Neural cell (in vitro differentiated cells): ENCODE measurements around the gene PRKCA. TPM values are rescaled to one million over a fixed set of nuclear protein-coding genes. Genes with fewer than 3 reads are reported as not detected.

Experiments
- H2AFZ ChIP-seq: fragments of 200-600, 300-800 bp; sonication (generic), shearing (Covaris generic); 2 replicates; pipeline ENCODE4 v1.6.0; 2014; ENCODE audit warnings: low read depth, mild to moderate bottlenecking, antibody characterized with exemption, low read length, moderate library complexity
- H3F3A ChIP-seq: fragments of 200-600 bp; shearing (Covaris generic); 2 replicates; pipeline ENCODE4 v1.6.1; 2016; ENCODE audit warnings: mild to moderate bottlenecking, moderate library complexity, mixed read lengths, antibody characterized with exemption, low read length; ENCODE audit not compliant: insufficient read depth, poor library complexity, severe bottlenecking
- H3K27ac ChIP-seq: fragments of 200-600, 300-800 bp; sonication (generic), shearing (Covaris generic); 2 replicates; pipeline ENCODE4 v1.5.1; 2014; ENCODE audit warnings: mild to moderate bottlenecking, low read length, moderate library complexity
- H3K27me3 ChIP-seq: fragments of 300-800, 200-600 bp; sonication (generic), shearing (Covaris generic); 2 replicates; pipeline ENCODE4 v1.6.0; 2014; ENCODE audit warnings: mild to moderate bottlenecking, low read depth, low read length, moderate library complexity; ENCODE audit not compliant: insufficient read depth
- H3K36me3 ChIP-seq: fragments of 300-800, 200-600 bp; sonication (generic), shearing (Covaris generic); 2 replicates; pipeline ENCODE4 v1.5.1; 2014; ENCODE audit warnings: mild to moderate bottlenecking, antibody characterized with exemption, low read length, moderate library complexity; ENCODE audit not compliant: insufficient read depth
- H3K4me2 ChIP-seq: fragments of 300-800, 200-600 bp; sonication (generic), shearing (Covaris generic); 2 replicates; pipeline ENCODE4 v1.6.0; 2014; ENCODE audit warnings: mild to moderate bottlenecking, low read length
- H3K4me3 ChIP-seq: fragments of 300-800, 200-600 bp; sonication (generic), shearing (Covaris generic); 2 replicates; pipeline ENCODE4 v1.5.1; 2014; ENCODE audit warnings: mild to moderate bottlenecking, low read length, moderate library complexity
- H3K79me2 ChIP-seq: fragments of 200-600 bp; shearing (Covaris generic); replicated peaks from 2 replicates; pipeline ENCODE4 v1.6.0; 2014; ENCODE audit warnings: mild to moderate bottlenecking, low read length, moderate library complexity; ENCODE audit not compliant: insufficient read depth
- H3K9ac ChIP-seq: fragments of 300-800, 200-600 bp; sonication (generic), shearing (Covaris generic); 2 replicates; pipeline ENCODE4 v1.6.1; 2016; ENCODE audit warnings: mild to moderate bottlenecking, low read length, mixed read lengths
- H3K9me2 ChIP-seq: fragments of 200-600 bp; shearing (Covaris generic); 2 replicates; pipeline ENCODE4 v1.6.1; 2016; ENCODE audit warnings: mild to moderate bottlenecking, low read length, mixed read lengths; ENCODE audit not compliant: insufficient read depth
- H3K9me3 ChIP-seq: fragments of 200-600, 300-800 bp; sonication (generic), shearing (Covaris generic); 2 replicates; pipeline ENCODE4 v1.6.1; 2016; ENCODE audit warnings: mild to moderate bottlenecking, mixed run types, low read length, moderate library complexity, mixed read lengths
- H4K20me1 ChIP-seq: fragments of 200-600 bp; shearing (Covaris generic); 2 replicates; pipeline ENCODE4 v1.6.1; 2016; ENCODE audit warnings: mild to moderate bottlenecking, mixed run types; ENCODE audit not compliant: insufficient read depth
- EP300 ChIP-seq: fragments of 450-650 bp; conservative IDR thresholded peaks from 2 replicates; pipeline ENCODE4 v1.6.1; 2014; ENCODE audit warnings: antibody characterized with exemption, mild to moderate bottlenecking, moderate library complexity; ENCODE audit not compliant: poor library complexity, severe bottlenecking
- EZH2 ChIP-seq: fragments of 200-600, 300-800 bp; shearing (Covaris generic), sonication (generic); IDR thresholded peaks from 2 replicates; pipeline ENCODE4 v1.6.1; 2014; ENCODE audit warnings: antibody characterized with exemption, low read length, borderline replicate concordance, mild to moderate bottlenecking; ENCODE audit not compliant: insufficient read depth, poor library complexity, severe bottlenecking
- MXI1 ChIP-seq: fragments of 450-650 bp; conservative IDR thresholded peaks from 2 replicates; pipeline ENCODE4 v1.6.1; 2014; ENCODE audit warnings: antibody characterized with exemption, mild to moderate bottlenecking; ENCODE audit not compliant: poor library complexity, severe bottlenecking
- POLR2AphosphoS5 ChIP-seq: IDR thresholded peaks from 2 replicates; pipeline ENCODE4 v1.6.1; 2012
- RAD21 ChIP-seq: fragments of 450-650 bp; conservative IDR thresholded peaks from 2 replicates; pipeline ENCODE4 v1.6.1; 2014; ENCODE audit warnings: antibody characterized with exemption, mild to moderate bottlenecking, moderate library complexity
- SMC3 ChIP-seq: fragments of 450-650 bp; conservative IDR thresholded peaks from 2 replicates; pipeline ENCODE4 v1.6.1; 2014; ENCODE audit warnings: antibody characterized with exemption, mild to moderate bottlenecking, moderate library complexity; ENCODE audit not compliant: poor library complexity
- TAF1 ChIP-seq: IDR thresholded peaks from 2 replicates; pipeline ENCODE4 v1.6.1; 2012; ENCODE audit warnings: low read depth
- polyA plus RNA-seq: library from polyadenylated mRNA; depleted of rRNA; stranded (reverse); fragments of >200 nt; gene quantifications from 2 replicates; pipeline ENCODE4 v1.2.3, GENCODE V29; 2014
- TF ChIP-seq, protein P1 (sequence below): fragments of 450-650 bp; IDR thresholded peaks from 2 replicates; pipeline ENCODE4 v1.5.1; 2014; ENCODE audit warnings: antibody characterized with exemption, mild to moderate bottlenecking, moderate library complexity; ENCODE audit not compliant: poor library complexity, severe bottlenecking
- TF ChIP-seq, protein P2 (sequence below): IDR thresholded peaks from 2 replicates; pipeline ENCODE4 v1.6.1; 2012; ENCODE audit warnings: borderline replicate concordance

Gene PRKCA
- polyA plus RNA-seq, 1 donor from 2014 or later: 5.9 TPM

DNA sequence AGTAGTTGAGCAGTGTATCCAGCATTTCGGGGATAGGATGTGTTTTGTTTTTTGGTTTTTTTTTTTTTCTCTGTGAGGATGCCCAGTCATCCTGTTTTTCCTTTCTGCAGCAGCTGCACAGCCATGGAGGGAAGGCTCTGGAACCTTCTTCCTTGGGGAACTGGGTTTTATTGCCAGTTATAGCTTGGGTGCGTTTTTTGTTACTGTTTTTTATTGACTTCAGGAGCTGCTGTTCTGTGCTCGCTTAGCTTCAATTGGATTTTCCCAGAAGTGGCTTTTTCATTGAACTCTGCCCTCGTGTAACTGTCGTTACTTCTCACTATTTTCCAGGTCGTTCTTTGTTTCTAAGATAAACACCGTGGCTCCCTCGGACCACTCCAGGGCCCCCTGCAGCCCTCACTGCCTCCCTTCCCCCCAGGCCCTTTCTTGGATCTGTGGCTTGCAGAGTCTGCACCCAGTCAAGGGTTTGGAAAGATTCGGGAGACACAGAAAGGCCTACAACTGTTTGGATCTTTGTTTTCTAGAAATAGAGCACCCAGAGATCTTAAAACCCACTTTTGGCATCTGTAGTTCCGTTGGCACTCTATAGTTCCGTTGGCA lies 412.8 kb downstream of the PRKCA start:
- Histone ChIP-seq H2AFZ (no peak overlapping the region), H3K9ac (no peak overlapping the region), H3K9me2 (no peaks in the 10 kb centered on the region), H4K20me1 (no peaks in the 10 kb centered on the region), H3K79me2 (no peaks in the 10 kb centered on the region), H3K4me3 (no peak overlapping the region), H3K4me2 (no peak overlapping the region), H3K36me3 (no peaks in the 10 kb centered on the region), H3K27ac (no peak overlapping the region), H3K27me3 (no peaks in the 10 kb centered on the region), H3K9me3 (no peaks in the 10 kb centered on the region), H3F3A (peaks cover 5% of the 10 kb centered on the region)
- TF ChIP-seq SMC3 (no peak), POLR2AphosphoS5 (no peak)
- TF ChIP-seq, protein P1, sequence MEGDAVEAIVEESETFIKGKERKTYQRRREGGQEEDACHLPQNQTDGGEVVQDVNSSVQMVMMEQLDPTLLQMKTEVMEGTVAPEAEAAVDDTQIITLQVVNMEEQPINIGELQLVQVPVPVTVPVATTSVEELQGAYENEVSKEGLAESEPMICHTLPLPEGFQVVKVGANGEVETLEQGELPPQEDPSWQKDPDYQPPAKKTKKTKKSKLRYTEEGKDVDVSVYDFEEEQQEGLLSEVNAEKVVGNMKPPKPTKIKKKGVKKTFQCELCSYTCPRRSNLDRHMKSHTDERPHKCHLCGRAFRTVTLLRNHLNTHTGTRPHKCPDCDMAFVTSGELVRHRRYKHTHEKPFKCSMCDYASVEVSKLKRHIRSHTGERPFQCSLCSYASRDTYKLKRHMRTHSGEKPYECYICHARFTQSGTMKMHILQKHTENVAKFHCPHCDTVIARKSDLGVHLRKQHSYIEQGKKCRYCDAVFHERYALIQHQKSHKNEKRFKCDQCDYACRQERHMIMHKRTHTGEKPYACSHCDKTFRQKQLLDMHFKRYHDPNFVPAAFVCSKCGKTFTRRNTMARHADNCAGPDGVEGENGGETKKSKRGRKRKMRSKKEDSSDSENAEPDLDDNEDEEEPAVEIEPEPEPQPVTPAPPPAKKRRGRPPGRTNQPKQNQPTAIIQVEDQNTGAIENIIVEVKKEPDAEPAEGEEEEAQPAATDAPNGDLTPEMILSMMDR: no peak

DNA sequence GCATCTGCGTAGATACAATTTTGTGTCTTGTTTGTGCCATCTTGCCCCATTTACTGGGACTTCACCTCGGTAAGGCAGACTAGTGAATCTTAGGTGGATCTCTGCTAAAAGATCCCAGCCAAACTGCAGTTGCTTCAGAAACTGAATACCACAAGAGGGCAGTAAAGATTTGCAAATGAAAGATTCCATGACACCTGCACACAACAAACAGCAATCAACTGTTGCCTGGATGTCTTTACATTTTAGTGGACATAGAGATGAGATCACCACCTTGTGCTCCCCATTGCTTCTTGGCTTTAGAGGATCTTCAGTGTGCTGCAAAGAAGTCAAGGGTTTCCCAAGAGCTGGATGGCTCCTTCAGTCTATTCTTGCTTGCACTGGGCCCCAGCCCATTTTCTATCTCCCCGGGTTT lies 413.3 kb downstream of the PRKCA start:
- Histone ChIP-seq H3K9me3 (no peaks in the 10 kb centered on the region), H3K36me3 (no peaks in the 10 kb centered on the region), H3K79me2 (no peaks in the 10 kb centered on the region), H3K4me3 (no peak overlapping the region), H3K27ac (peak overlapping the region; percentile 74), H3F3A (peaks cover 5% of the 10 kb centered on the region), H3K9ac (peak overlapping the region; percentile 25), H3K27me3 (no peaks in the 10 kb centered on the region), H3K4me2 (peak overlapping the region; percentile 38), H4K20me1 (no peaks in the 10 kb centered on the region), H3K9me2 (no peaks in the 10 kb centered on the region), H2AFZ (no peak overlapping the region)
- TF ChIP-seq POLR2AphosphoS5 (peak; percentile 9), SMC3 (peak; percentile 94), TAF1 (no peak), RAD21 (peak; percentile 97), EZH2 (no peak), EP300 (peak; percentile 62), MXI1 (no peak)
- TF ChIP-seq, protein P2, sequence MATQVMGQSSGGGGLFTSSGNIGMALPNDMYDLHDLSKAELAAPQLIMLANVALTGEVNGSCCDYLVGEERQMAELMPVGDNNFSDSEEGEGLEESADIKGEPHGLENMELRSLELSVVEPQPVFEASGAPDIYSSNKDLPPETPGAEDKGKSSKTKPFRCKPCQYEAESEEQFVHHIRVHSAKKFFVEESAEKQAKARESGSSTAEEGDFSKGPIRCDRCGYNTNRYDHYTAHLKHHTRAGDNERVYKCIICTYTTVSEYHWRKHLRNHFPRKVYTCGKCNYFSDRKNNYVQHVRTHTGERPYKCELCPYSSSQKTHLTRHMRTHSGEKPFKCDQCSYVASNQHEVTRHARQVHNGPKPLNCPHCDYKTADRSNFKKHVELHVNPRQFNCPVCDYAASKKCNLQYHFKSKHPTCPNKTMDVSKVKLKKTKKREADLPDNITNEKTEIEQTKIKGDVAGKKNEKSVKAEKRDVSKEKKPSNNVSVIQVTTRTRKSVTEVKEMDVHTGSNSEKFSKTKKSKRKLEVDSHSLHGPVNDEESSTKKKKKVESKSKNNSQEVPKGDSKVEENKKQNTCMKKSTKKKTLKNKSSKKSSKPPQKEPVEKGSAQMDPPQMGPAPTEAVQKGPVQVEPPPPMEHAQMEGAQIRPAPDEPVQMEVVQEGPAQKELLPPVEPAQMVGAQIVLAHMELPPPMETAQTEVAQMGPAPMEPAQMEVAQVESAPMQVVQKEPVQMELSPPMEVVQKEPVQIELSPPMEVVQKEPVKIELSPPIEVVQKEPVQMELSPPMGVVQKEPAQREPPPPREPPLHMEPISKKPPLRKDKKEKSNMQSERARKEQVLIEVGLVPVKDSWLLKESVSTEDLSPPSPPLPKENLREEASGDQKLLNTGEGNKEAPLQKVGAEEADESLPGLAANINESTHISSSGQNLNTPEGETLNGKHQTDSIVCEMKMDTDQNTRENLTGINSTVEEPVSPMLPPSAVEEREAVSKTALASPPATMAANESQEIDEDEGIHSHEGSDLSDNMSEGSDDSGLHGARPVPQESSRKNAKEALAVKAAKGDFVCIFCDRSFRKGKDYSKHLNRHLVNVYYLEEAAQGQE: no peak
- TF ChIP-seq, protein P1: peak; percentile 95
